Osteocyte (in vitro differentiated cells): ENCODE data around the gene SLC25A19. TPM values are rescaled to one million over a fixed set of nuclear protein-coding genes. Genes with fewer than 3 reads are reported as not detected.

ENCODE experiments used
- DNase-seq: peaks from one replicate; pipeline ENCODE4 v3.0.0; 2021; ENCODE audit warnings: mixed read lengths; ENCODE audit not compliant: unreplicated experiment; ENCODE audit errors: extremely low spot score
- H3K27ac Mint-ChIP-seq: one replicate; pipeline ENCODE4 v1.8.0; 2021; ENCODE audit warnings: mild to moderate bottlenecking, mixed read lengths; ENCODE audit not compliant: unreplicated experiment
- H3K27me3 Mint-ChIP-seq: one replicate; pipeline ENCODE4 v1.8.0; 2021; ENCODE audit warnings: mixed read lengths; ENCODE audit not compliant: unreplicated experiment
- H3K36me3 Mint-ChIP-seq: one replicate; pipeline ENCODE4 v1.8.0; 2021; ENCODE audit warnings: mixed read lengths; ENCODE audit not compliant: unreplicated experiment
- H3K4me1 Mint-ChIP-seq: one replicate; pipeline ENCODE4 v1.8.0; 2021; ENCODE audit warnings: mixed read lengths; ENCODE audit not compliant: unreplicated experiment
- H3K4me3 Mint-ChIP-seq: one replicate; pipeline ENCODE4 v1.8.0; 2021; ENCODE audit warnings: mild to moderate bottlenecking, moderate library complexity, mixed read lengths; ENCODE audit not compliant: unreplicated experiment
- H3K9me3 Mint-ChIP-seq: one replicate; pipeline ENCODE4 v1.8.0; 2021; ENCODE audit warnings: mixed read lengths; ENCODE audit not compliant: unreplicated experiment
- CTCF ChIP-seq: fragments of 200-600 bp; sonication (generic); IDR thresholded peaks from 2 replicates; pipeline ENCODE4 v1.5.0; 2021; ENCODE audit warnings: antibody characterized with exemption, mild to moderate bottlenecking, moderate library complexity
- total RNA-seq: library from RNA; stranded (reverse); gene quantifications from 2 replicates; pipeline ENCODE4 v1.2.1, GENCODE V29; 2021

The SLC25A19 gene
- total RNA-seq, 1 donor from 2014 or later, result 8.6 TPM

GRCh38 chr17:75240394-75241142 is 48.7 kb downstream of the SLC25A19 start:
- peaks cover 2% of the 10 kb centered on the region for H3K4me1 Mint-ChIP-seq
- H3K27me3 Mint-ChIP-seq, result no peaks in the 10 kb centered on the region
- H3K27ac Mint-ChIP-seq, result no peak overlapping the region
- DNase-seq, result no peak
- peak; percentile 57 for TF ChIP-seq CTCF
- no peak overlapping the region for H3K4me3 Mint-ChIP-seq
- H3K9me3 Mint-ChIP-seq, result no peaks in the 10 kb centered on the region
- H3K36me3 Mint-ChIP-seq, result peaks cover 31% of the 10 kb centered on the region

GRCh38 chr17:75239778-75240393 is 49.3 kb downstream of the SLC25A19 start:
- H3K4me3 Mint-ChIP-seq, result no peak overlapping the region
- no peak for DNase-seq
- peaks cover 2% of the 10 kb centered on the region for H3K4me1 Mint-ChIP-seq
- no peak for TF ChIP-seq CTCF
- H3K27ac Mint-ChIP-seq, result no peak overlapping the region
- no peaks in the 10 kb centered on the region for H3K9me3 Mint-ChIP-seq
- H3K27me3 Mint-ChIP-seq, result no peaks in the 10 kb centered on the region
- peaks cover 31% of the 10 kb centered on the region for H3K36me3 Mint-ChIP-seq

GRCh38 chr17:75239214-75239613 is 50.0 kb downstream of the SLC25A19 start:
- H3K36me3 Mint-ChIP-seq, result peaks cover 33% of the 10 kb centered on the region
- no peak for DNase-seq
- TF ChIP-seq CTCF, result no peak
- no peaks in the 10 kb centered on the region for H3K9me3 Mint-ChIP-seq
- no peaks in the 10 kb centered on the region for H3K27me3 Mint-ChIP-seq
- H3K4me1 Mint-ChIP-seq, result peaks cover 2% of the 10 kb centered on the region
- H3K27ac Mint-ChIP-seq, result no peak overlapping the region
- H3K4me3 Mint-ChIP-seq, result no peak overlapping the region

GRCh38 chr17:75238684-75239191 is 50.5 kb downstream of the SLC25A19 start:
- peak overlapping the region; percentile 62 for H3K27ac Mint-ChIP-seq
- TF ChIP-seq CTCF, result peak; percentile 83
- no peak overlapping the region for H3K4me3 Mint-ChIP-seq

GRCh38 chr17:75238020-75238580 is 51.1 kb downstream of the SLC25A19 start:
- H3K4me3 Mint-ChIP-seq, result no peak overlapping the region
- no peak overlapping the region for H3K27ac Mint-ChIP-seq

More at GRCh38 chr17:75238684-75239191, 50.5 kb downstream of the SLC25A19 start:
- Mint-ChIP-seq H3K9me3 (no peaks in the 10 kb centered on the region), H3K36me3 (peaks cover 31% of the 10 kb centered on the region), H3K27me3 (no peaks in the 10 kb centered on the region), H3K4me1 (peaks cover 2% of the 10 kb centered on the region)
- DNase-seq, result no peak

More at GRCh38 chr17:75238020-75238580, 51.1 kb downstream of the SLC25A19 start:
- peaks cover 2% of the 10 kb centered on the region for H3K4me1 Mint-ChIP-seq
- no peak for TF ChIP-seq CTCF
- no peaks in the 10 kb centered on the region for H3K9me3 Mint-ChIP-seq
- no peaks in the 10 kb centered on the region for H3K27me3 Mint-ChIP-seq
- peaks cover 33% of the 10 kb centered on the region for H3K36me3 Mint-ChIP-seq
- DNase-seq, result no peak
